OCI-LY7 (cell line): ENCODE results near the gene SARDH.

Experiments
- CTCF ChIP-seq: fragments of 200-600 bp; sonication (generic); conservative IDR thresholded peaks from 2 replicates; pipeline ENCODE4 v1.5.1; 2014; ENCODE audit warnings: mild to moderate bottlenecking, antibody characterized with exemption, low read length, moderate library complexity, mixed read lengths
- EZH2phosphoT487 ChIP-seq: fragments of 200-600 bp; sonication (generic); IDR thresholded peaks from 2 replicates; pipeline ENCODE4 v1.6.1; 2018; ENCODE audit warnings: low read depth, borderline replicate concordance, mild to moderate bottlenecking, mixed run types, antibody characterized with exemption, low read length, moderate library complexity, mixed read lengths

GRCh38 chr9:133716564-133717112 is 21.5 kb downstream of the SARDH start:
- TF ChIP-seq CTCF (no peak), EZH2phosphoT487 (no peak)
